H9 (cell line): Measurements from ENCODE around the gene INTS15. TPM values are rescaled to one million over a fixed set of nuclear protein-coding genes. Genes with fewer than 3 reads are reported as not detected.

Experiments used
- DNase-seq: peaks from one replicate; pipeline ENCODE4 v3.0.0-alpha.2; 2017
- H2AFZ ChIP-seq: one replicate; pipeline ENCODE4 v1.6.1; 2013; ENCODE audit warnings: mild to moderate bottlenecking, low read length, control low read depth, moderate library complexity
- H2AK5ac ChIP-seq: 2 replicates; pipeline ENCODE4 v1.6.1; 2013; ENCODE audit warnings: low read length, control low read depth, mixed read lengths; ENCODE audit not compliant: insufficient read length
- H2BK120ac ChIP-seq: one replicate; pipeline ENCODE4 v1.6.1; 2013; ENCODE audit warnings: low read depth, mild to moderate bottlenecking, low read length, control low read depth, inconsistent platforms; ENCODE audit not compliant: poor library complexity, severe bottlenecking
- H2BK12ac ChIP-seq: 2 replicates; pipeline ENCODE4 v1.6.1; 2013; ENCODE audit warnings: low read length, control low read depth, mixed read lengths, low read depth; ENCODE audit not compliant: insufficient read length
- H2BK15ac ChIP-seq: 2 replicates; pipeline ENCODE4 v1.6.1; 2013; ENCODE audit warnings: low read depth, low read length, control low read depth
- H2BK20ac ChIP-seq: one replicate; pipeline ENCODE4 v1.6.1; 2013; ENCODE audit warnings: low read depth, mild to moderate bottlenecking, low read length, control low read depth, inconsistent platforms; ENCODE audit not compliant: poor library complexity, severe bottlenecking
- H2BK5ac ChIP-seq: 2 replicates; pipeline ENCODE4 v1.6.1; 2013; ENCODE audit warnings: low read length, control low read depth, mixed read lengths; ENCODE audit not compliant: insufficient read length
- H3K14ac ChIP-seq: 2 replicates; pipeline ENCODE4 v1.6.1; 2013; ENCODE audit warnings: low read length, control low read depth; ENCODE audit not compliant: insufficient read depth
- H3K18ac ChIP-seq: 2 replicates; pipeline ENCODE4 v1.6.1; 2013; ENCODE audit warnings: low read depth, mild to moderate bottlenecking, mixed read lengths, low read length, control low read depth; ENCODE audit not compliant: insufficient read length
- H3K23ac ChIP-seq: 2 replicates; pipeline ENCODE4 v1.6.1; 2013; ENCODE audit warnings: low read length, control low read depth, mixed read lengths, low read depth; ENCODE audit not compliant: insufficient read length
- H3K23me2 ChIP-seq: 2 replicates; pipeline ENCODE4 v1.6.1; 2013; ENCODE audit warnings: low read depth, mild to moderate bottlenecking, mixed read lengths, low read length, control low read depth; ENCODE audit not compliant: insufficient read length, poor library complexity, severe bottlenecking
- H3K27ac ChIP-seq: 2 replicates; pipeline ENCODE4 v1.5.1; 2013; ENCODE audit warnings: low read length, control low read depth, mixed read lengths, low read depth; ENCODE audit not compliant: insufficient read length
- H3K27me3 ChIP-seq: 2 replicates; pipeline ENCODE4 v1.6.1; 2013; ENCODE audit warnings: low read length, control low read depth, inconsistent platforms; ENCODE audit not compliant: insufficient read depth
- H3K4ac ChIP-seq: 2 replicates; pipeline ENCODE4 v1.6.1; 2013; ENCODE audit warnings: low read depth, mild to moderate bottlenecking, control low read depth, inconsistent platforms, low read length, moderate library complexity
- H3K4me1 ChIP-seq: 2 replicates; pipeline ENCODE4 v1.6.1; 2013; ENCODE audit warnings: low read length, control low read depth, inconsistent platforms; ENCODE audit not compliant: insufficient read depth
- H3K4me2 ChIP-seq: 2 replicates; pipeline ENCODE4 v1.6.1; 2013; ENCODE audit warnings: low read length, control low read depth, mixed read lengths; ENCODE audit not compliant: insufficient read length, insufficient read depth
- H3K56ac ChIP-seq: 2 replicates; pipeline ENCODE4 v1.6.1; 2013; ENCODE audit warnings: low read depth, mild to moderate bottlenecking, mixed read lengths, low read length, control low read depth; ENCODE audit not compliant: insufficient read length
- H3K79me1 ChIP-seq: 2 replicates; pipeline ENCODE4 v1.6.1; 2013; ENCODE audit warnings: low read depth, mild to moderate bottlenecking, moderate library complexity, low read length, control low read depth, inconsistent platforms; ENCODE audit not compliant: insufficient read depth, poor library complexity, severe bottlenecking
- H3K79me2 ChIP-seq: 2 replicates; pipeline ENCODE4 v1.6.1; 2013; ENCODE audit warnings: low read length, control low read depth, inconsistent platforms; ENCODE audit not compliant: insufficient read depth
- H3K9ac ChIP-seq: 2 replicates; pipeline ENCODE4 v1.6.1; 2013; ENCODE audit warnings: low read length, control low read depth, mixed read lengths; ENCODE audit not compliant: insufficient read length; ENCODE audit errors: extremely low read depth
- H3K9me3 ChIP-seq: one replicate; pipeline ENCODE4 v1.6.1; 2013; ENCODE audit warnings: low read depth, low read length, inconsistent platforms; ENCODE audit not compliant: control insufficient read depth
- H3T11ph ChIP-seq: one replicate; pipeline ENCODE4 v1.6.1; 2013; ENCODE audit warnings: mild to moderate bottlenecking, low read length, control low read depth, inconsistent platforms
- H4K20me1 ChIP-seq: one replicate; pipeline ENCODE4 v1.6.1; 2013; ENCODE audit not compliant: control insufficient read depth, insufficient read length, insufficient read depth
- H4K5ac ChIP-seq: 2 replicates; pipeline ENCODE4 v1.6.1; 2013; ENCODE audit warnings: low read depth, mild to moderate bottlenecking, mixed read lengths, low read length, control low read depth; ENCODE audit not compliant: insufficient read length
- H4K8ac ChIP-seq: replicated peaks from 2 replicates; pipeline ENCODE4 v1.6.1; 2013; ENCODE audit warnings: low read length, control low read depth, mixed read lengths, low read depth; ENCODE audit not compliant: insufficient read length
- H4K91ac ChIP-seq: 2 replicates; pipeline ENCODE4 v1.6.1; 2013; ENCODE audit warnings: low read depth, mild to moderate bottlenecking, moderate library complexity, mixed read lengths, low read length, control low read depth; ENCODE audit not compliant: insufficient read length
- H3K27ac Mint-ChIP-seq, 3 experiments: 2 replicates in 2 of 3; 3 replicates in 1 of 3; pipeline ENCODE4 v1.8.0; 2020 to 2021; ENCODE audit warnings: mixed read lengths in 3 of 3, mild to moderate bottlenecking in 1 of 3, moderate library complexity in 1 of 3
- H3K27me3 Mint-ChIP-seq: 2 replicates; pipeline ENCODE4 v1.8.0; 2021; ENCODE audit warnings: low read depth, mild to moderate bottlenecking, moderate library complexity, mixed read lengths
- H3K36me3 Mint-ChIP-seq, 3 experiments: 2 replicates in 2 of 3; 3 replicates in 1 of 3; pipeline ENCODE4 v1.8.0; 2020 to 2021; ENCODE audit warnings: low read depth in 3 of 3, mixed read lengths in 3 of 3; ENCODE audit not compliant: insufficient read depth in 1 of 3
- H3K4me1 Mint-ChIP-seq, 2 experiments: 2 replicates each; pipeline ENCODE4 v1.8.0; 2020; ENCODE audit warnings: mixed read lengths in 2 of 2
- H3K4me3 Mint-ChIP-seq, 2 experiments: 2 replicates in 1 of 2; 3 replicates in 1 of 2; pipeline ENCODE4 v1.8.0; 2020 to 2021; ENCODE audit warnings: mild to moderate bottlenecking in 2 of 2, mixed read lengths in 2 of 2, moderate library complexity in 1 of 2
- H3K9me3 Mint-ChIP-seq, 2 experiments: 2 replicates in 1 of 2; 3 replicates in 1 of 2; pipeline ENCODE4 v1.8.0; 2020; ENCODE audit warnings: mild to moderate bottlenecking in 2 of 2, mixed read lengths in 2 of 2, moderate library complexity in 1 of 2
- CTCF ChIP-seq: fragments of 200-600 bp; sonication (generic); conservative IDR thresholded peaks from 3 replicates; pipeline ENCODE4 v1.8.0; 2021; ENCODE audit warnings: antibody characterized with exemption, mild to moderate bottlenecking
- WGBS: extraction: QIAGEN DNeasy Blood & Tissue Kit; methylation state at CpG from one replicate; pipeline ENCODE4 v1.1.7; 2013; ENCODE audit warnings: missing lambda C conversion rate, low lambda C conversion rate, mixed read lengths; ENCODE audit not compliant: insufficient read length; ENCODE audit errors: extremely low coverage; 5-methylcytosine and 5-hydroxymethylcytosine counted together
- total RNA-seq: library from RNA; stranded (reverse); gene quantifications from 2 replicates; pipeline ENCODE4 v1.2.1, GENCODE V29; 2021

INTS15 gene
- total RNA-seq, 1 experiment from 2014 or later = 42.9 TPM

DNA sequence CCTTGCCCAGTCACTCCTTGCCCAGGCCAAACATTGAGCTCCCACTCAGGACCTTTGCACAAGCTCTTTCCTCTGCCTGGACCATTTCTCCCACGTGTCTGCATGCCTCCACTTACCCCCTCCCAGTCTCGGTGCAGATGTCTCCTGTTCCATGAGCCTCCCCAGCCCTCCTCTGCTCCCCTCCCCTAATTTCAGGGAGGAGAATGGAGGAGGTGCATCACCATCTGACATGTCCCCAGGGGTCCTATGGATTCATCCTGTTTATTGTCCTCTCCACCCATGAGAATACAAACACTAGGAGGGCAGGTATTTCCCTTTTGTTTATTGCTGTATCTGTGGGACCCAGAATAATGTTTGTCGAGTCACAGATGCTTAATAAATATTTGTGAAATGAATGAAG is 29.9 kb upstream of the INTS15 start:
- no peaks in the 10 kb centered on the region; the same call in 1 of the 2 replicates for H3K4me1 ChIP-seq
- no peak overlapping the region for H3K27ac ChIP-seq
- no peak overlapping the region for H2AFZ ChIP-seq
- H3K23ac ChIP-seq = no peak overlapping the region
- H2AK5ac ChIP-seq = no peak overlapping the region
- H3K9me3 ChIP-seq = no peaks in the 10 kb centered on the region
- H3K23me2 ChIP-seq = no peaks in the 10 kb centered on the region
- H3K79me2 ChIP-seq = no peaks in the 10 kb centered on the region
- peak overlapping the region in 1 of 3 experiments; percentile 9; a peak in 2 of 7 replicates for H3K27ac Mint-ChIP-seq
- no peak for TF ChIP-seq CTCF
- no peak overlapping the region for H4K8ac ChIP-seq
- no peak overlapping the region for H3K4ac ChIP-seq
- H3K27me3 ChIP-seq = no peaks in the 10 kb centered on the region
- H4K20me1 ChIP-seq = no peaks in the 10 kb centered on the region
- no peaks in the 10 kb centered on the region for H3K9me3 Mint-ChIP-seq
- no peak overlapping the region for H3K18ac ChIP-seq
- no peaks in the 10 kb centered on the region for H3K79me1 ChIP-seq
- no peak overlapping the region for H3K4me2 ChIP-seq
- peaks cover 11 to 16% of the 10 kb centered on the region in 2 experiments for H3K4me1 Mint-ChIP-seq
- no CpG with 5 or more reads among the region's 3 CpGs for WGBS
- H3K27me3 Mint-ChIP-seq = peaks cover under 1% of the 10 kb centered on the region; the same call in 1 of the 2 replicates
- no peak overlapping the region for H4K91ac ChIP-seq
- H3K9ac ChIP-seq = no peak overlapping the region
- H2BK5ac ChIP-seq = no peak overlapping the region
- H3K36me3 Mint-ChIP-seq = no peaks in the 10 kb centered on the region
- H3K4me3 Mint-ChIP-seq = peak overlapping the region in 1 of 2 experiments; percentile 29; a peak in 2 of 5 replicates
- H2BK12ac ChIP-seq = no peak overlapping the region
- H3K14ac ChIP-seq = no peak overlapping the region
- H3T11ph ChIP-seq = no peak overlapping the region
- no peak overlapping the region for H4K5ac ChIP-seq
- H2BK15ac ChIP-seq = no peak overlapping the region
- DNase-seq = peak; percentile 45
- no peak overlapping the region for H3K56ac ChIP-seq
- no peak overlapping the region for H2BK120ac ChIP-seq
- no peak overlapping the region for H2BK20ac ChIP-seq
